GM23248 (cell line): ENCODE data around the gene OR5C1. TPM values are rescaled to one million over a fixed set of nuclear protein-coding genes. Genes with fewer than 3 reads are reported as not detected.
"Not testable (repeated sequence)": the region's sequence is repeated elsewhere in the genome, so short reads cannot be mapped to it uniquely, and the experiment has no call there.

Source experiments
- DNase-seq: peaks from one replicate; pipeline ENCODE4 v3.0.0-alpha.2; 2015
- H2AFZ ChIP-seq: fragments of 200-600 bp; sonication (generic); 2 replicates; pipeline ENCODE4 v1.6.1; 2016; ENCODE audit warnings: antibody characterized with exemption
- H3F3A ChIP-seq: fragments of 200-600 bp; sonication (generic); 2 replicates; pipeline ENCODE4 v1.6.1; 2016; ENCODE audit warnings: mild to moderate bottlenecking, antibody characterized with exemption, mixed run types; ENCODE audit not compliant: insufficient read depth
- H3K27ac ChIP-seq: fragments of 200-600 bp; sonication (generic); 2 replicates; pipeline ENCODE4 v1.5.1; 2016; ENCODE audit warnings: mild to moderate bottlenecking
- H3K27me3 ChIP-seq: fragments of 200-600 bp; sonication (generic); replicated peaks from 2 replicates; pipeline ENCODE4 v1.6.1; 2016; ENCODE audit warnings: mild to moderate bottlenecking; ENCODE audit not compliant: insufficient read depth
- H3K36me3 ChIP-seq: fragments of 200-600 bp; sonication (generic); 2 replicates; pipeline ENCODE4 v1.6.1; 2016; ENCODE audit warnings: low read depth, mild to moderate bottlenecking
- H3K4me1 ChIP-seq: fragments of 200-600 bp; sonication (generic); 2 replicates; pipeline ENCODE4 v1.6.1; 2016; ENCODE audit warnings: mild to moderate bottlenecking; ENCODE audit not compliant: insufficient read depth
- H3K4me2 ChIP-seq: fragments of 200-600 bp; sonication (generic); one replicate; pipeline ENCODE4 v1.6.1; 2016; ENCODE audit warnings: mild to moderate bottlenecking; ENCODE audit not compliant: unreplicated experiment
- H3K4me3 ChIP-seq: fragments of 200-600 bp; sonication (generic); 2 replicates; pipeline ENCODE4 v1.5.1; 2016; ENCODE audit warnings: mild to moderate bottlenecking
- H3K79me2 ChIP-seq: fragments of 200-600 bp; sonication (generic); 2 replicates; pipeline ENCODE4 v1.6.1; 2016; ENCODE audit warnings: mild to moderate bottlenecking; ENCODE audit not compliant: insufficient read depth
- H3K9ac ChIP-seq: fragments of 200-600 bp; sonication (generic); 2 replicates; pipeline ENCODE4 v1.6.1; 2016; ENCODE audit warnings: mild to moderate bottlenecking
- H3K9me2 ChIP-seq: fragments of 200-600 bp; sonication (generic); 2 replicates; pipeline ENCODE4 v1.6.1; 2016; ENCODE audit warnings: mixed run types, mild to moderate bottlenecking, moderate library complexity; ENCODE audit not compliant: insufficient read depth
- H3K9me3 ChIP-seq: fragments of 200-600 bp; sonication (generic); one replicate; pipeline ENCODE4 v1.6.1; 2017; ENCODE audit warnings: low read depth
- H4K20me1 ChIP-seq: fragments of 200-600 bp; sonication (generic); 2 replicates; pipeline ENCODE4 v1.6.0; 2016; ENCODE audit not compliant: insufficient read depth
- EZH2 ChIP-seq: fragments of 200-600 bp; sonication (generic); IDR thresholded peaks from 2 replicates; pipeline ENCODE4 v1.6.1; 2018; ENCODE audit warnings: antibody characterized with exemption, mild to moderate bottlenecking; ENCODE audit not compliant: insufficient read depth, poor library complexity, severe bottlenecking
- EZH2phosphoT487 ChIP-seq: fragments of 200-600 bp; sonication (generic); IDR thresholded peaks from 2 replicates; pipeline ENCODE4 v1.6.1; 2018; ENCODE audit warnings: antibody characterized with exemption, moderate library complexity, mild to moderate bottlenecking, low read depth; ENCODE audit not compliant: insufficient read depth
- WGBS, 2 experiments: methylation state at CpG; one replicate each; pipeline ENCODE4 v1.1.6; 2015 to 2017; ENCODE audit warnings: low lambda C conversion rate in 2 of 2, low coverage in 1 of 2; ENCODE audit errors: missing lambda C conversion rate in 2 of 2; 5-methylcytosine and 5-hydroxymethylcytosine counted together
- in situ Hi-C: fragments of 300-500 bp; cut with MboI; formaldehyde crosslinking; loops from 2 replicates; pipeline ENCODE4 v1.15.0; 2020
- polyA plus RNA-seq: library from polyadenylated mRNA; unstranded; fragments of >200 nt; fragmentation: Nextera tagmentation; extraction: Ambion mirVana; gene quantifications from 2 replicates; pipeline ENCODE4 v1.2.1, GENCODE V29; 2016
- total RNA-seq: library from RNA; depleted of rRNA; stranded (reverse); fragments of >200 nt; shearing (Covaris generic); gene quantifications from 2 replicates; pipeline ENCODE4 v1.2.3, GENCODE V29; 2014

OR5C1 gene
- total and polyA plus RNA-seq, 2 experiments from 2014 or later = not detected

DNA sequence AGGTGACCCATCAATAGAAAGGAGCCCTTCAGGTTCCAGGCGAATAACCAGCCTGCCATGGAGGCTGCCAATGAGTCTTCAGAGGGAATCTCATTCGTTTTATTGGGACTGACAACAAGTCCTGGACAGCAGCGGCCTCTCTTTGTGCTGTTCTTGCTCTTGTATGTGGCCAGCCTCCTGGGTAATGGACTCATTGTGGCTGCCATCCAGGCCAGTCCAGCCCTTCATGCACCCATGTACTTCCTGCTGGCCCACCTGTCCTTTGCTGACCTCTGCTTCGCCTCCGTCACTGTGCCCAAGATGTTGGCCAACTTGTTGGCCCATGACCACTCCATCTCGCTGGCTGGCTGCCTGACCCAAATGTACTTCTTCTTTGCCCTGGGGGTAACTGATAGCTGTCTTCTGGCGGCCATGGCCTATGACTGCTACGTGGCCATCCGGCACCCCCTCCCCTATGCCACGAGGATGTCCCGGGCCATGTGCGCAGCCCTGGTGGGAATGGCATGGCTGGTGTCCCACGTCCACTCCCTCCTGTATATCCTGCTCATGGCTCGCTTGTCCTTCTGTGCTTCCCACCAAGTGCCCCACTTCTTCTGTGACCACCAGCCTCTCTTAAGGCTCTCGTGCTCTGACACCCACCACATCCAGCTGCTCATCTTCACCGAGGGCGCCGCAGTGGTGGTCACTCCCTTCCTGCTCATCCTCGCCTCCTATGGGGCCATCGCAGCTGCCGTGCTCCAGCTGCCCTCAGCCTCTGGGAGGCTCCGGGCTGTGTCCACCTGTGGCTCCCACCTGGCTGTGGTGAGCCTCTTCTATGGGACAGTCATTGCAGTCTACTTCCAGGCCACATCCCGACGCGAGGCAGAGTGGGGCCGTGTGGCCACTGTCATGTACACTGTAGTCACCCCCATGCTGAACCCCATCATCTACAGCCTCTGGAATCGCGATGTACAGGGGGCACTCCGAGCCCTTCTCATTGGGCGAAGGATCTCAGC lies 11.6 kb downstream of the OR5C1 start, which contains the start of gene OR1K1:
Gene OR1K1, plus strand, starts transcription at position 58 of the 995 bp plus-strand sequence. Its CDS starts 0 bp downstream, at position 58.
- H3K4me2 ChIP-seq = no peak within 1 kb of the TSS
- DNase-seq = no peak

GRCh38 chr9:122806661-122807060 lies 17.9 kb downstream of the OR5C1 start:
- Histone ChIP-seq H3K9ac (no peak overlapping the region), H3K27ac (peak overlapping the region; percentile 32; the same call in 1 of the 2 replicates), H3F3A (no peaks in the 10 kb centered on the region; the same call in none of the 2 replicates), H3K27me3 (no peaks in the 10 kb centered on the region), H2AFZ (no peak overlapping the region), H3K36me3 (no peaks in the 10 kb centered on the region), H4K20me1 (no peaks in the 10 kb centered on the region), H3K4me3 (no peak overlapping the region), H3K9me2 (no peaks in the 10 kb centered on the region), H3K4me1 (peaks cover 7% of the 10 kb centered on the region; the same call in 1 of the 2 replicates), H3K9me3 (no peaks in the 10 kb centered on the region), H3K79me2 (no peaks in the 10 kb centered on the region), H3K4me2 (no peak overlapping the region)
- 88 to 94% methylated on average over 4 of the region's 4 CpGs for WGBS, 2 experiments
- no peak for DNase-seq
- TF ChIP-seq EZH2 (no peak), EZH2phosphoT487 (no peak)
- in situ Hi-C loops = loop anchor here (25.0 kb wide), 1 partner anchor 444 kb away; the partner anchor contains the start of gene PTGS1

More for the DNA sequence above, 11.6 kb downstream of the OR5C1 start, which contains the start of gene OR1K1:
- in situ Hi-C loops = loop anchor here (25.0 kb wide), 1 partner anchor 438 kb away; the partner anchor contains the start of gene PTGS1
- no peaks in the 10 kb centered on the region for H3K36me3 ChIP-seq
- no peaks in the 10 kb centered on the region for H3K9me2 ChIP-seq
- no peak within 1 kb of the TSS for H3K4me3 ChIP-seq
- no peak within 1 kb of the TSS for H3K27ac ChIP-seq
- H4K20me1 ChIP-seq = no peaks in the 10 kb centered on the region
- no peak within 1 kb of the TSS for H3K9ac ChIP-seq
- no peaks in the 10 kb centered on the region for H3K4me1 ChIP-seq
- H3K27me3 ChIP-seq = no peaks in the 10 kb centered on the region
- H2AFZ ChIP-seq = no peak within 1 kb of the TSS
- 90 to 91% methylated on average over 30 of the region's 30 CpGs for WGBS, 2 experiments
- H3F3A ChIP-seq = no peaks in the 10 kb centered on the region
- TF ChIP-seq EZH2 = no peak
- TF ChIP-seq EZH2phosphoT487 = no peak
- H3K9me3 ChIP-seq = no peaks in the 10 kb centered on the region
- H3K79me2 ChIP-seq = no peaks in the 10 kb centered on the region

DNA sequence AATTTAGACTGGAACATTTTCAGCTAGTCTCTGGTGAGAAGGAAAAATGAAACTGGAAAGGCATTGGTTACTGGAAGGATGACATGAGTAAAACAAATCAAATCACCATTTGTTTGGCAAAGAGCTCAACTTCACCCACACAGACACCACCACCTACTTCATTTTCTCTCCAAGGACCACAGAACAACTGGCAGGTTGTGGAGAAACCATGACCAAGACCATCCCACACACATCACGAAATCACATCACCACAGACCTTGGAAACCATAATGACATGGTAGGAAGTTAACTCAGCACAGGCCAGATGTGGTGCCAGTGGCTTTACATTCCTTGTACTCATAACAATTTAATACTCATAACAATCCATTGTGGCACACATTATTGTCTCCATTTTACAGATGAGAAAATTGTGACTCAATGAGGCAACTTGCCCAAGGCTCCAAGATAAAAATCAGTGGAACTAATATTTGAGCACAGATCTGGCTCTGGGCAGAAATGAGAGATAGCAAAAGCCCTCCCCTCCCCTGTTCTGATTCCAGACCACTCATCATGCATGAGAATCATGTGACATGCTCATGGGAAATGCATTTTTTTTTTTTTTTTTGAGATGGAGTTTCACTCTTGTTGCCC lies 18.7 kb downstream of the OR5C1 start:
- Histone ChIP-seq H3K27me3 (no peaks in the 10 kb centered on the region), H3K9me3 (no peaks in the 10 kb centered on the region), H3K79me2 (no peaks in the 10 kb centered on the region), H3K36me3 (no peaks in the 10 kb centered on the region), H3K9ac (no peak overlapping the region), H3K4me2 (no peak overlapping the region), H3K9me2 (no peaks in the 10 kb centered on the region), H2AFZ (no peak overlapping the region), H3F3A (no peaks in the 10 kb centered on the region; the same call in none of the 2 replicates), H4K20me1 (no peaks in the 10 kb centered on the region), H3K4me1 (peaks cover 7% of the 10 kb centered on the region; the same call in 1 of the 2 replicates), H3K4me3 (no peak overlapping the region), H3K27ac (peak overlapping the region; percentile 32; the same call in 1 of the 2 replicates)
- no peak for TF ChIP-seq EZH2phosphoT487
- TF ChIP-seq EZH2 = no peak
- in situ Hi-C loops = loop anchor here (25.0 kb wide), 1 partner anchor 445 kb away; the partner anchor contains the start of gene PTGS1
- peak; percentile 77 for DNase-seq
- 14 to 23% methylated on average over 1 of the region's 1 CpG for WGBS, 2 experiments

- Histone ChIP-seq H3K9ac (no peak overlapping the region), H3K4me3 (no peak overlapping the region), H2AFZ (no peak overlapping the region), H3K36me3 (no peaks in the 10 kb centered on the region), H4K20me1 (no peaks in the 10 kb centered on the region), H3K9me2 (no peaks in the 10 kb centered on the region), H3K4me1 (peaks cover 7% of the 10 kb centered on the region; the same call in 1 of the 2 replicates), H3F3A (no peaks in the 10 kb centered on the region; the same call in none of the 2 replicates), H3K9me3 (no peaks in the 10 kb centered on the region), H3K27ac (no peak overlapping the region), H3K4me2 (no peak overlapping the region), H3K79me2 (no peaks in the 10 kb centered on the region), H3K27me3 (no peaks in the 10 kb centered on the region)
- WGBS, 2 experiments = 94 to 96% methylated on average over 3 of the region's 3 CpGs
- TF ChIP-seq EZH2 (no peak), EZH2phosphoT487 (no peak)
- DNase-seq = no peak
- in situ Hi-C loops = loop anchor here (25.0 kb wide), 1 partner anchor 446 kb away; the partner anchor contains the start of gene PTGS1
These were observed 19.4 kb downstream of the OR5C1 start for GRCh38 chr9:122808141-122808540.

GRCh38 chr9:122809261-122809660 lies 20.5 kb downstream of the OR5C1 start:
- H3K4me2 ChIP-seq, H3K36me3 ChIP-seq, H4K20me1 ChIP-seq, H3F3A ChIP-seq, H3K9me2 ChIP-seq, DNase-seq, H3K9me3 ChIP-seq, H3K27ac ChIP-seq, H3K4me1 ChIP-seq, H3K27me3 ChIP-seq, H2AFZ ChIP-seq, H3K4me3 ChIP-seq, H3K9ac ChIP-seq, H3K79me2 ChIP-seq: not testable (repeated sequence)
- 78 to 84% methylated on average over 7 of the region's 7 CpGs for WGBS, 2 experiments
- in situ Hi-C loops = loop anchor here (25.0 kb wide), 1 partner anchor 447 kb away; the partner anchor contains the start of gene PTGS1
